Ectodermal cell (in vitro differentiated cells): ENCODE data around the gene RNF38.

Experiments
- H3K27ac ChIP-seq: 2 replicates; pipeline ENCODE4 v1.7.0; 2013; ENCODE audit warnings: mild to moderate bottlenecking, low read depth, low read length; ENCODE audit not compliant: insufficient read depth, poor library complexity, severe bottlenecking
- H3K27me3 ChIP-seq: 2 replicates; pipeline ENCODE4 v1.7.0; 2013; ENCODE audit warnings: mild to moderate bottlenecking, low read length; ENCODE audit not compliant: insufficient read depth, control insufficient read depth, poor library complexity, severe bottlenecking
- H3K36me3 ChIP-seq: one replicate; pipeline ENCODE4 v1.7.0; 2013; ENCODE audit warnings: low read length; ENCODE audit not compliant: control insufficient read depth, insufficient read depth
- H3K4me1 ChIP-seq: one replicate; pipeline ENCODE4 v1.7.0; 2013; ENCODE audit warnings: low read length; ENCODE audit not compliant: control insufficient read depth, insufficient read depth
- H3K4me3 ChIP-seq: 2 replicates; pipeline ENCODE4 v1.7.0; 2013; ENCODE audit warnings: low read depth, low read length, control low read depth; ENCODE audit not compliant: insufficient read depth
- H3K9me3 ChIP-seq: 2 replicates; pipeline ENCODE4 v1.7.0; 2013; ENCODE audit warnings: mild to moderate bottlenecking, low read length, moderate library complexity; ENCODE audit not compliant: control insufficient read depth
- whole genome bisulfite sequencing, 2 experiments: methylation state at CpG; one replicate each; pipeline ENCODE4 v1.1.7; 2013; ENCODE audit warnings: missing lambda C conversion rate in 2 of 2; 5-methylcytosine and 5-hydroxymethylcytosine counted together

The RNF38 gene

DNA sequence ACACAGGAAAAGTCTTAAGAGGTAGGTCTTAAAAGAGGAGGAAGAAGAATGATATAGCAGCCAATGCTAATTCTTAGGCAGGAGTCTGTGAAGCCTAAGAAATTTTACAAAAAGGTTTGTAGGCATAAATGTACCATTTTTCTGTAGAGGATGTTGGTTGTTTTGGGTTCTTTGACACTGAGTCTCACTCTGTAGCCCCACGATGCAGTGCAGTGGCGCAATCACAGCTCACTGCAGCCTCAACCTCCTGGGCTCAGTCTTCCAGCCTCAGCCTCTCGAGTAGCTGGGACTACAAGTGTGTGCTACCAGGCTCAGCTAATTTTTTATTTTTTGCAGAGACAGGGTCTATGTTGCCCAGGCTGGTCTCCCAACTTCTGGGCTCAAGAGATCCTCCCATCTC is 37.7 kb upstream of the RNF38 start:
- H3K27me3 ChIP-seq = no peaks in the 10 kb centered on the region
- H3K36me3 ChIP-seq = no peaks in the 10 kb centered on the region
- WGBS, 2 experiments = 87 to 91% methylated on average over 3 of the region's 3 CpGs
- H3K4me1 ChIP-seq = peaks cover 3% of the 10 kb centered on the region
- no peak overlapping the region for H3K27ac ChIP-seq
- H3K4me3 ChIP-seq = no peak overlapping the region
- no peaks in the 10 kb centered on the region for H3K9me3 ChIP-seq

GRCh38 chr9:36436909-36437308 is 36.8 kb upstream of the RNF38 start:
- no peaks in the 10 kb centered on the region for H3K9me3 ChIP-seq
- no peak overlapping the region for H3K4me3 ChIP-seq
- no peak overlapping the region for H3K27ac ChIP-seq
- no peaks in the 10 kb centered on the region for H3K36me3 ChIP-seq
- no peaks in the 10 kb centered on the region for H3K27me3 ChIP-seq
- H3K4me1 ChIP-seq = no peaks in the 10 kb centered on the region
- WGBS, 2 experiments = 82 to 90% methylated on average over 2 of the region's 2 CpGs

DNA sequence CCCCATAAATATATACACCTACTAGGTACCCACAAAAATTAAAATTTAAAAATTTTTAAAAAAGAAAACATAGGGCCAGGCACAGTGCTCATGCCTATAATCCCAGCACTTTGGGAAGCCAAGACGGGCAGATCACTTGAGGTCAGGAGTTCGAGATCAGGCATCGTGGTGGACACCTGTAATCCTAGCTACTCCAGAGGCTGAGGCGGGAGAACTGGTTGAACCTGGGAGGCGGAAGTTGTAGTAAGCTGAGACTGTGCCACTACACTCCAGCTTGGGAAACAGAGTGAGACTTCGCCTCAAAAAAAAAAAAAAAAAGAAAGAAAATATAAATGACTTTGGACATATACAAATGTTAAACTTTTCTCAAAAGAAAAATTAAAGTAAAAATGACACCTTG is 33.3 kb upstream of the RNF38 start:
- Histone ChIP-seq H3K4me3 (no peak overlapping the region), H3K27ac (no peak overlapping the region), H3K4me1 (no peaks in the 10 kb centered on the region), H3K36me3 (no peaks in the 10 kb centered on the region), H3K9me3 (no peaks in the 10 kb centered on the region), H3K27me3 (no peaks in the 10 kb centered on the region)
- 88 to 96% methylated on average over 5 of the region's 6 CpGs for WGBS, 2 experiments

DNA sequence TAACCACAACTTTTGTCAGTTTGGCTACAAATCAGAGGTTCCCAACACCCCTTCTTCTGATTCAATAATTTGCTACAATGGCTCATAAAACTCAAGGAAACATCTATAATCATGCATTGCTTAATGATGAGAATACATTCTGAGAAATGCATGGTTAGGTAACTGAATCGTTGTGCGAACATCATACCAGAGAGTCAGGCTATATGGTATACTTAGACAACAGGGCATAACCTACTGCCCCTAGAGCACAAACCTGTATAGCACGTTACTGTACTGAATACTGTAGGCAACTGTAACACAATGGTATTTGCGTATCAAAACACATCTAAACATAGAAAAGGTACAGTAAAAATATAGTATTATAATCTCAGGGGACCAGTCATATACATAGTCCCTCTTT is 31.0 kb upstream of the RNF38 start:
- H3K4me1 ChIP-seq = no peaks in the 10 kb centered on the region
- H3K4me3 ChIP-seq = no peak overlapping the region
- no peaks in the 10 kb centered on the region for H3K9me3 ChIP-seq
- H3K36me3 ChIP-seq = peaks cover 6% of the 10 kb centered on the region
- WGBS, 2 experiments = 100% methylated on average over 4 of the region's 4 CpGs
- no peak overlapping the region for H3K27ac ChIP-seq
- H3K27me3 ChIP-seq = no peaks in the 10 kb centered on the region

DNA sequence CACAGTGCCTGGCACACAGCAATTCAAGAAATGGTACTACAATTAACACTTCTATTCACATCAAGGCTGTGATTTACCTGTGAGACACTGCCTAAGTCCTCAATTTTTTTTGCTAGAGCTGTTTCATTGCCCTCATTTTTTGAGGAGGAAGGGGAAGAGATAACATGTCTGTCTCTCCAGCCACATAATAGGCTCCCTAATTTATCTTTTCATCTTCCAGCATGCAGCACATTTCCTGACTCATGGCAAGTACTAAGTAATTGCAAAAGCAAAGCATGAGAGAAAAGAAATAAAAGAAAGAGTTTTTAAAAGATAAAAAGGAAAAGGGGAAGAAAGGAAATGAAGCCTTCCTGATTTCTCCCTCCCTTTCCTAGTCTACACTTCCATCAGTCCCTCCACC is 26.9 kb upstream of the RNF38 start:
- H3K27me3 ChIP-seq = no peaks in the 10 kb centered on the region
- no peak overlapping the region for H3K27ac ChIP-seq
- H3K4me3 ChIP-seq = no peak overlapping the region
- H3K4me1 ChIP-seq = no peaks in the 10 kb centered on the region
- peaks cover 6% of the 10 kb centered on the region for H3K36me3 ChIP-seq
- H3K9me3 ChIP-seq = no peaks in the 10 kb centered on the region

DNA sequence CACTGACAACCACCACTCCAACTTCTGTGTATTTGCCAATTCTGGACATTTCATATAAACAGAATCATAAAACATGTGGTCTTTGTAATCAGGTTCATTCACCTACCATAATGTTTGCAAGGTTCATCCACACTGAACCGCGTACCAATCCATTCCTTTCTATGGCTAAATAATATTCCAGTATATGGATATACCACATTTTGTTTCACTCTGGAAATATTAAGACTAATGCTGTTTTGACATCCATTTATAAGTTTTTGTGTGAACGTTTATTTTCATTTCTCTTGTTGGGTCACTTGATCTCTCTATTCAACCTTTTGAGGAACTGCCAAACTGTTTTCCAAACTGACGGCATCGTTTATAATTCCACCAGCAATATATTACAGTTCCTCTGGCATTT is 26.3 kb upstream of the RNF38 start:
- 95 to 98% methylated on average over 5 of the region's 5 CpGs for WGBS, 2 experiments
- no peaks in the 10 kb centered on the region for H3K4me1 ChIP-seq
- H3K27ac ChIP-seq = no peak overlapping the region
- peaks cover 6% of the 10 kb centered on the region for H3K36me3 ChIP-seq
- no peaks in the 10 kb centered on the region for H3K9me3 ChIP-seq
- no peak overlapping the region for H3K4me3 ChIP-seq
- no peaks in the 10 kb centered on the region for H3K27me3 ChIP-seq

DNA sequence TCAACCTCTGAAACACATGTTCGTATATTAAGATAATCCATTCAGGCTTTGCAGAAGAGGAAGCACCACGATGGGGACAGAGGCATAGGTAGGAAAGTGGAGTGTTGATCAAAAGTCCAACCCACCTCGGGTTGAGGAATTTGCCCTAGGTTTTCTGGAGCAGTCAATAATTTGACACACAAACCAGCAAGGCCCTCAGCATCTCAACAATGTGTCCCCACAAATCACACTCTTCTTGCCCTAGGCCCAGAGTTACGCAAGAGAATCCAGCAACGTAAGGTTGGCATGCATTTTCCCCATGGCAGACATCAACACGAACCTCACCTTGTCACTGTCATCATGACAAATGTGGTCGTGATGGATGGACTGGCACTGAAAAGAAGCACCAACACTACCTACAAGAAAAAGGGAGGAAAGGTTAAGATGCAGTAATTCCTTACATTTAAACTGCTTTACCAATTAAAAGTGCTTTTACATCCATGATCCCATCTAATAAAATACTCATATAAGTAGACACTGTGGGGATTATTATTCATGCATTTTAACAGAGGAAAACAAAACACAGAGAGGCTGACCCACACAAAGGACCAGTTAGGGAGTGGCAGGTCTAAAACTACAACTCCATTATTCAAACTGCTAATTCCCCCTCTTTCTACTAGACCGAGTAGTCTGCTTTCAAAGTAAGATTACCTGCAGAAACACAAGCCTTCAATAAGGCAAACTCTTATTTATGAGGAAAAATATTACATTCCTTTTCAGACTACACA is 24.4 kb upstream of the RNF38 start:
- H3K27ac ChIP-seq = no peak overlapping the region

DNA sequence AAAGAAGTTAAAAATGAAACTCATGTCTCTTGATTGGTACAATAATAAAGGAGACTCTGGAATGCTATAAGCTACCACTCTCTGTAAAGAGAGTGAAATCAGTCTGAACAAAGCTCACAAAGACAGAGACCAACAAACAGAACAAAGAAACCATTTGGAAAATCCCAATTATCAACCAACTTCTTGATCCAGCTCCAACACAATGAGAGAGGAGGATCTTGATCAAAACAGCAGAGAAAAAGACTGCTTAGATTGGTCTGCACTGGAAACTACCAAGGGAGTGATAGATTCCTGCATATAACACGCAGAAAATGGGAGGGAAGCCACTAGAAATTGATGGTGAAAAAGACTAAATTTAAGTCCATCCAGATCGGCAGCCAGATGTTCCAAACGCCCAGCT is 23.1 kb upstream of the RNF38 start:
- peaks cover 6% of the 10 kb centered on the region for H3K36me3 ChIP-seq
- no peak overlapping the region for H3K27ac ChIP-seq
- H3K4me1 ChIP-seq = no peaks in the 10 kb centered on the region
- 93 to 94% methylated on average over 3 of the region's 3 CpGs for WGBS, 2 experiments
- H3K9me3 ChIP-seq = no peaks in the 10 kb centered on the region
- H3K27me3 ChIP-seq = no peaks in the 10 kb centered on the region
- no peak overlapping the region for H3K4me3 ChIP-seq

More for the DNA sequence above, 24.4 kb upstream of the RNF38 start:
- Histone ChIP-seq H3K9me3 (no peaks in the 10 kb centered on the region), H3K4me1 (no peaks in the 10 kb centered on the region), H3K27me3 (no peaks in the 10 kb centered on the region), H3K4me3 (no peak overlapping the region), H3K36me3 (peaks cover 6% of the 10 kb centered on the region)
- WGBS, 2 experiments = 93 to 94% methylated on average over 8 of the region's 8 CpGs

DNA sequence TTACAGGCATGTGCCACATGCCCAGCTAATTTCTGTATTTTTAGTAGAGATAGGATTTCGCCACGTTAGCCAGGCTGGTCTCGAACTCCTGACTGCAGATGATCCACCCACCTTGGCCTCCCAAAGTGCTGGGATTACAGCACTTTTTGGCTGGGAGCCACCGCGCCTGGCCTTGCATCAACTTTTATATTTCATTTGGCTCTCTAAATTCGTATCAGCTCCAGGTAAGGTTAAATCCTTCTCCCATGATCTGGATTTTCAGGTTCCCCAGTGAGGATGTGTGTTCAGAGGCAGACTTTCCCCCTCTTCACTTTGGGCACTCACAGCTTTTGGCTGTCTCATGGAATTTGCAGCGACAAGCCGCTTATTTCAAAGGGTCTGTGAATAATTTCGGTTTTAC is 16.8 kb upstream of the RNF38 start:
- Histone ChIP-seq H3K4me1 (peaks cover 10% of the 10 kb centered on the region), H3K9me3 (no peaks in the 10 kb centered on the region), H3K27me3 (no peaks in the 10 kb centered on the region), H3K4me3 (no peak overlapping the region), H3K36me3 (no peaks in the 10 kb centered on the region), H3K27ac (peak overlapping the region; percentile 30)
- 92 to 94% methylated on average over 9 of the region's 9 CpGs for WGBS, 2 experiments

DNA sequence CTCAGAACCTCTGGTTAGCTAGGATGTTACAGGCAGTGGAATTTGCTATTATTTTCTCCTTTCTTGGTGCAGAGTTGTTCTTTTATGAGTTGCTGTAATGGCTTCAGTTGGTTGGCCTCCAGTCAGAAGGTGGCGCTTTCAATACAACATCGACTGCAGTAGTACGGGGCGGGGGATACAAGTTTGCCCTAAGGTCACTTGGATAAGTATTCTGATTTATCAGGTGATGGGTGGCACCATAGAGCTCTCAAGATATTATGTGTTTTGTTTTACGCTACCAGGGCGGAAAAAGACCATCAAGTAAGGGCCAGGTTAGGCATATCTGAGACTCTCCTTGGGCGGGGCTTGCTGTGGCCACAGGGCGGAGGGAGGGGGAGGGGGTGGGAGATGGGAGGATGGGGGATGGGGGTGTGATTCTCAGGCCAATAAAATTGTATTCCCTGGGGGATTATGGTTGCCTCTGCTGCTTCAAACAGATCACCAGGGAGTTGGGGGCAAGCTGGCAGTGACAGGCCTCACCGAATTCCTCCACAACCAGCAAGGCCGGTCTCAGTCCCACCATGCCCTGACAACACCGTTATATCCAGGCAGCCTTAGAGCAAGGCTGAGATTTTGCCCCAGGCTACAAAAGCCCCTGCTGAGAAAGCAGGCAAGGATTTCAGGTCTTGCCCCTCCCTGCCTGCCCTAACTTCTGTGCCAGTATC is 15.9 kb upstream of the RNF38 start:
- H3K36me3 ChIP-seq = no peaks in the 10 kb centered on the region
- H3K4me1 ChIP-seq = peaks cover 10% of the 10 kb centered on the region
- H3K4me3 ChIP-seq = no peak overlapping the region
- H3K27ac ChIP-seq = peak overlapping the region; percentile 61
- H3K9me3 ChIP-seq = no peaks in the 10 kb centered on the region
- 64 to 65% methylated on average over 11 of the region's 11 CpGs for WGBS, 2 experiments
- no peaks in the 10 kb centered on the region for H3K27me3 ChIP-seq
